ENCODE data around the gene SCG5.

DNA sequence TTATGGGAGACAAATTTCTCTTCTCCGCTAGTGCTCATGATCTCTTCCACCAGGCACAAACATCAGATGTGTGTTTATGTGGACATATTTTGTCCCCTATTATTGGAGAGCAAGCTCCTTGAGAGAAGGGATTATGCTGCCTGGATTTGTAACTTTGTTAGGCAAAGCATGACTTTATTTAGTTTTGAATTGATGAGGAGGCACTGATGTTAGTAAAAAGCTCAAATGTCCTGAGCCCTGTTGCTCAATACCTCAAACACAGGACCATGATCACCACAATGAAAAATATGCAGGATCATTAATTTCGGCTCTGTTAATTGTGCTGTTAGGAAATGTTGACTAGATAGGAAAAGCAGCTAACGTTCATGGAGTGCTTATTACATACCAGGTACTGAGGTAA lies 29.1 kb downstream of the SCG5 start:
- TF ChIP-seq, protein P1, sequence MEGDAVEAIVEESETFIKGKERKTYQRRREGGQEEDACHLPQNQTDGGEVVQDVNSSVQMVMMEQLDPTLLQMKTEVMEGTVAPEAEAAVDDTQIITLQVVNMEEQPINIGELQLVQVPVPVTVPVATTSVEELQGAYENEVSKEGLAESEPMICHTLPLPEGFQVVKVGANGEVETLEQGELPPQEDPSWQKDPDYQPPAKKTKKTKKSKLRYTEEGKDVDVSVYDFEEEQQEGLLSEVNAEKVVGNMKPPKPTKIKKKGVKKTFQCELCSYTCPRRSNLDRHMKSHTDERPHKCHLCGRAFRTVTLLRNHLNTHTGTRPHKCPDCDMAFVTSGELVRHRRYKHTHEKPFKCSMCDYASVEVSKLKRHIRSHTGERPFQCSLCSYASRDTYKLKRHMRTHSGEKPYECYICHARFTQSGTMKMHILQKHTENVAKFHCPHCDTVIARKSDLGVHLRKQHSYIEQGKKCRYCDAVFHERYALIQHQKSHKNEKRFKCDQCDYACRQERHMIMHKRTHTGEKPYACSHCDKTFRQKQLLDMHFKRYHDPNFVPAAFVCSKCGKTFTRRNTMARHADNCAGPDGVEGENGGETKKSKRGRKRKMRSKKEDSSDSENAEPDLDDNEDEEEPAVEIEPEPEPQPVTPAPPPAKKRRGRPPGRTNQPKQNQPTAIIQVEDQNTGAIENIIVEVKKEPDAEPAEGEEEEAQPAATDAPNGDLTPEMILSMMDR (conservative IDR thresholded peaks at IDR 0.05; ENCODE audit: low read depth, low read length) = no peak
- no peak for TF ChIP-seq EZH2 (IDR thresholded peaks at IDR 0.05; ENCODE audit: low read length, unreplicated experiment)

All from PC-3 (cell line).